GM12892 (cell line): ENCODE data around the gene FGF1. TPM values are rescaled to one million over a fixed set of nuclear protein-coding genes. Genes with fewer than 3 reads are reported as not detected.

ENCODE experiments used
- DNase-seq: peaks from one replicate; pipeline ENCODE4 v3.0.0; 2011; ENCODE audit not compliant: insufficient read length
- FAIRE-seq: peaks from 2 replicates; lab custom pipeline; 2011; peaks lifted over from hg19 to GRCh38; lab: Jason Lieb, UNC
- POLR2A ChIP-seq: IDR thresholded peaks from 2 replicates; pipeline ENCODE4 v1.6.1; 2011; ENCODE audit warnings: low read depth, low read length, control low read depth
- POLR2AphosphoS5 ChIP-seq: IDR thresholded peaks from 2 replicates; pipeline ENCODE4 v1.6.1; 2011; ENCODE audit warnings: low read depth, low read length, control low read depth
- TAF1 ChIP-seq: IDR thresholded peaks from 2 replicates; pipeline ENCODE4 v1.6.1; 2011; ENCODE audit warnings: low read depth, mild to moderate bottlenecking, control low read depth, low read length, borderline replicate concordance
- polyA plus RNA-seq: library from polyadenylated mRNA; unstranded; fragments of >200 nt; gene quantifications from one replicate; pipeline ENCODE4 v1.2.1, GENCODE V29; 2012; ENCODE audit warnings: missing spikeins, inconsistent platforms; ENCODE audit not compliant: missing spikeins

FGF1 gene
- polyA plus RNA-seq: not detected

GRCh38 chr5:142685418-142686209 lies at the start of gene FGF1:
TSS of gene FGF1 (minus strand) at chr5:142686090. CDS start at chr5:142614127, 71,963 bp downstream.
- DNase-seq (no peak), FAIRE-seq (no peak)
- TF ChIP-seq TAF1 (no peak), POLR2A (no peak), POLR2AphosphoS5 (no peak)

- no peak for DNase-seq
- TF ChIP-seq POLR2A: no peak
- no peak for TF ChIP-seq POLR2AphosphoS5
- TF ChIP-seq TAF1: no peak
- FAIRE-seq: no peak
Measured at GRCh38 chr5:142727735-142728047, 41.8 kb upstream of the FGF1 start.

- FAIRE-seq (no peak), DNase-seq (no peak)
- TF ChIP-seq POLR2AphosphoS5: no peak
- TF ChIP-seq TAF1: no peak
- no peak for TF ChIP-seq POLR2A
Measured at GRCh38 chr5:142726188-142726731, 40.4 kb upstream of the FGF1 start.

- FAIRE-seq: no peak
- no peak for DNase-seq
- no peak for TF ChIP-seq POLR2AphosphoS5
- no peak for TF ChIP-seq POLR2A
- no peak for TF ChIP-seq TAF1
Measured at GRCh38 chr5:142725231-142726187, 39.6 kb upstream of the FGF1 start.

GRCh38 chr5:142724821-142725220 lies 38.9 kb upstream of the FGF1 start:
- no peak for DNase-seq
- FAIRE-seq: no peak
- TF ChIP-seq POLR2AphosphoS5 (no peak), POLR2A (no peak), TAF1 (no peak)

- TF ChIP-seq TAF1 (no peak), POLR2A (no peak), POLR2AphosphoS5 (no peak)
- DNase-seq (no peak), FAIRE-seq (no peak)
Measured at GRCh38 chr5:142722896-142723295, 37.0 kb upstream of the FGF1 start.

- TF ChIP-seq POLR2AphosphoS5: no peak
- no peak for TF ChIP-seq POLR2A
- no peak for TF ChIP-seq TAF1
- FAIRE-seq (no peak), DNase-seq (no peak)
Measured at GRCh38 chr5:142722146-142722545, 36.3 kb upstream of the FGF1 start.

GRCh38 chr5:142720641-142721271 lies 34.9 kb upstream of the FGF1 start:
- no peak for DNase-seq
- TF ChIP-seq TAF1 (no peak), POLR2A (no peak), POLR2AphosphoS5 (no peak)
- no peak for FAIRE-seq

- FAIRE-seq: no peak
- TF ChIP-seq TAF1 (no peak), POLR2A (no peak), POLR2AphosphoS5 (no peak)
- DNase-seq: no peak
Measured at GRCh38 chr5:142719836-142720370, 34.0 kb upstream of the FGF1 start.

GRCh38 chr5:142717582-142718215 lies 31.8 kb upstream of the FGF1 start:
- FAIRE-seq (peak; percentile 9), DNase-seq (no peak)
- no peak for TF ChIP-seq POLR2AphosphoS5
- no peak for TF ChIP-seq TAF1

GRCh38 chr5:142716963-142717362 lies 31.1 kb upstream of the FGF1 start:
- no peak for FAIRE-seq
- no peak for TF ChIP-seq POLR2AphosphoS5
- TF ChIP-seq TAF1: no peak
- TF ChIP-seq POLR2A: no peak
- DNase-seq: no peak

GRCh38 chr5:142715291-142715690 lies 29.4 kb upstream of the FGF1 start:
- FAIRE-seq (no peak), DNase-seq (no peak)
- TF ChIP-seq POLR2AphosphoS5 (no peak), POLR2A (no peak), TAF1 (no peak)
